Measurements from ENCODE around the gene FILIP1L.

FILIP1L gene

GRCh38 chr3:100029689-100030088, 84.6 kb downstream of the FILIP1L start:
- WGBS (ENCODE audit: insufficient coverage), result no CpG with 5 or more reads among the region's 2 CpGs
- no peak overlapping the region for H3K27ac ChIP-seq (ENCODE audit: insufficient read depth in 1 of 2, low read depth in 1 of 2, low read length in 2 of 2, poor library complexity in 1 of 2, severe bottlenecking in 2 of 2)

GRCh38 chr3:100029052-100029451, 85.2 kb downstream of the FILIP1L start:
- Histone ChIP-seq H3K4me1 (ENCODE audit: control extremely low read depth in 1 of 4, control insufficient read depth in 4 of 4, insufficient read depth in 4 of 4, low read length in 3 of 4) (peaks cover 0 to 8% (median 3%) of the 10 kb centered on the region in 4 experiments), H3K27ac (ENCODE audit: insufficient read depth in 1 of 2, low read depth in 1 of 2, low read length in 2 of 2, poor library complexity in 1 of 2, severe bottlenecking in 2 of 2) (no peak overlapping the region), H3K36me3 (ENCODE audit: control insufficient read depth in 4 of 4, insufficient read depth in 4 of 4, low read length in 3 of 4) (peaks cover 0 to 4% (median 1%) of the 10 kb centered on the region in 4 experiments), H3K4me3 (ENCODE audit: control insufficient read depth in 1 of 7, extremely low read depth in 1 of 7, insufficient read depth in 4 of 7, low read depth in 2 of 7, low read length in 6 of 7) (no peak overlapping the region), H3K9me3 (ENCODE audit: control extremely low read depth in 1 of 5, control insufficient read depth in 4 of 5, insufficient read depth in 2 of 5, low read depth in 1 of 5, low read length in 4 of 5) (no peaks in the 10 kb centered on the region), H3K27me3 (replicated peaks in 2 of 5; ENCODE audit: control insufficient read depth in 4 of 5, insufficient read depth in 5 of 5, low read length in 4 of 5) (no peaks in the 10 kb centered on the region)
- CTCF ChIA-PET, result interaction anchor here (0.5 kb wide), 1 partner anchor 19 kb away, joined by 5 read pairs; no protein-coding TSS in a partner anchor
- WGBS (ENCODE audit: insufficient coverage), result no CpG with 5 or more reads among the region's 1 CpG
- DNase-seq, result no peak
- POLR2A ChIA-PET, result no interaction called here

More at GRCh38 chr3:100029689-100030088, 84.6 kb downstream of the FILIP1L start:
- Histone ChIP-seq H3K27me3 (replicated peaks in 2 of 5; ENCODE audit: control insufficient read depth in 4 of 5, insufficient read depth in 5 of 5, low read length in 4 of 5) (no peaks in the 10 kb centered on the region), H3K36me3 (ENCODE audit: control insufficient read depth in 4 of 4, insufficient read depth in 4 of 4, low read length in 3 of 4) (peaks cover 0 to 6% (median 1%) of the 10 kb centered on the region in 4 experiments), H3K9me3 (ENCODE audit: control extremely low read depth in 1 of 5, control insufficient read depth in 4 of 5, insufficient read depth in 2 of 5, low read depth in 1 of 5, low read length in 4 of 5) (no peaks in the 10 kb centered on the region), H3K4me1 (ENCODE audit: control extremely low read depth in 1 of 4, control insufficient read depth in 4 of 4, insufficient read depth in 4 of 4, low read length in 3 of 4) (peaks cover 0 to 8% (median 3%) of the 10 kb centered on the region in 4 experiments), H3K4me3 (ENCODE audit: control insufficient read depth in 1 of 7, extremely low read depth in 1 of 7, insufficient read depth in 4 of 7, low read depth in 2 of 7, low read length in 6 of 7) (no peak overlapping the region)
- CTCF ChIA-PET, result interaction anchor here (0.5 to 1.5 kb wide), 2 partner anchors 19 to 196 kb away, joined by 3 to 5 read pairs; no protein-coding TSS in a partner anchor
- DNase-seq, result no peak
- POLR2A ChIA-PET, result no interaction called here

- POLR2A ChIA-PET, result no interaction called here
- Histone ChIP-seq H3K4me1 (ENCODE audit: control extremely low read depth in 1 of 4, control insufficient read depth in 4 of 4, insufficient read depth in 4 of 4, low read length in 3 of 4) (peaks cover 0 to 8% (median 3%) of the 10 kb centered on the region in 4 experiments), H3K27me3 (replicated peaks in 2 of 5; ENCODE audit: control insufficient read depth in 4 of 5, insufficient read depth in 5 of 5, low read length in 4 of 5) (no peaks in the 10 kb centered on the region), H3K9me3 (ENCODE audit: control extremely low read depth in 1 of 5, control insufficient read depth in 4 of 5, insufficient read depth in 2 of 5, low read depth in 1 of 5, low read length in 4 of 5) (no peaks in the 10 kb centered on the region), H3K27ac (ENCODE audit: insufficient read depth in 1 of 2, low read depth in 1 of 2, low read length in 2 of 2, poor library complexity in 1 of 2, severe bottlenecking in 2 of 2) (no peak overlapping the region), H3K36me3 (ENCODE audit: control insufficient read depth in 4 of 4, insufficient read depth in 4 of 4, low read length in 3 of 4) (peaks cover 0 to 3% (median 0%) of the 10 kb centered on the region in 4 experiments), H3K4me3 (ENCODE audit: control insufficient read depth in 1 of 7, extremely low read depth in 1 of 7, insufficient read depth in 4 of 7, low read depth in 2 of 7, low read length in 6 of 7) (peak overlapping the region in 1 of 7 experiments; percentile 19)
- CTCF ChIA-PET, result interaction anchor here (1.2 kb wide), 1 partner anchor 15 kb away, joined by 3 read pairs; no protein-coding TSS in a partner anchor
- WGBS (ENCODE audit: insufficient coverage), result no CpG with 5 or more reads among the region's 1 CpG
- no peak for DNase-seq
Measured at GRCh38 chr3:100027321-100027720, 87.0 kb downstream of the FILIP1L start.

GRCh38 chr3:100024520-100025303, 89.6 kb downstream of the FILIP1L start:
- no peak for DNase-seq
- H3K36me3 ChIP-seq (ENCODE audit: control insufficient read depth in 4 of 4, insufficient read depth in 4 of 4, low read length in 3 of 4), result peaks cover 0 to 3% (median 0%) of the 10 kb centered on the region in 4 experiments
- 84% methylated on average over 3 of the region's 7 CpGs for WGBS (ENCODE audit: insufficient coverage)
- peaks cover 0 to 8% (median 3%) of the 10 kb centered on the region in 4 experiments for H3K4me1 ChIP-seq (ENCODE audit: control extremely low read depth in 1 of 4, control insufficient read depth in 4 of 4, insufficient read depth in 4 of 4, low read length in 3 of 4)
- no peak overlapping the region for H3K27ac ChIP-seq (ENCODE audit: insufficient read depth in 1 of 2, low read depth in 1 of 2, low read length in 2 of 2, poor library complexity in 1 of 2, severe bottlenecking in 2 of 2)
- CTCF ChIA-PET, result interaction anchor here (1.8 kb wide), 1 partner anchor 229 kb away, joined by 5 read pairs; no protein-coding TSS in a partner anchor
- no peaks in the 10 kb centered on the region for H3K9me3 ChIP-seq (ENCODE audit: control extremely low read depth in 1 of 5, control insufficient read depth in 4 of 5, insufficient read depth in 2 of 5, low read depth in 1 of 5, low read length in 4 of 5)
- H3K4me3 ChIP-seq (ENCODE audit: control insufficient read depth in 1 of 7, extremely low read depth in 1 of 7, insufficient read depth in 4 of 7, low read depth in 2 of 7, low read length in 6 of 7), result no peak overlapping the region
- POLR2A ChIA-PET, result no interaction called here
- no peaks in the 10 kb centered on the region for H3K27me3 ChIP-seq (replicated peaks in 2 of 5; ENCODE audit: control insufficient read depth in 4 of 5, insufficient read depth in 5 of 5, low read length in 4 of 5)

- Histone ChIP-seq H3K27me3 (replicated peaks in 2 of 5; ENCODE audit: control insufficient read depth in 4 of 5, insufficient read depth in 5 of 5, low read length in 4 of 5) (no peaks in the 10 kb centered on the region), H3K9me3 (ENCODE audit: control extremely low read depth in 1 of 5, control insufficient read depth in 4 of 5, insufficient read depth in 2 of 5, low read depth in 1 of 5, low read length in 4 of 5) (no peaks in the 10 kb centered on the region), H3K36me3 (ENCODE audit: control insufficient read depth in 4 of 4, insufficient read depth in 4 of 4, low read length in 3 of 4) (peaks cover 0 to 3% (median 0%) of the 10 kb centered on the region in 4 experiments), H3K4me3 (ENCODE audit: control insufficient read depth in 1 of 7, extremely low read depth in 1 of 7, insufficient read depth in 4 of 7, low read depth in 2 of 7, low read length in 6 of 7) (no peak overlapping the region), H3K4me1 (ENCODE audit: control extremely low read depth in 1 of 4, control insufficient read depth in 4 of 4, insufficient read depth in 4 of 4, low read length in 3 of 4) (peaks cover 0 to 8% (median 3%) of the 10 kb centered on the region in 4 experiments), H3K27ac (ENCODE audit: insufficient read depth in 1 of 2, low read depth in 1 of 2, low read length in 2 of 2, poor library complexity in 1 of 2, severe bottlenecking in 2 of 2) (no peak overlapping the region)
- DNase-seq, result no peak
- CTCF ChIA-PET, result interaction anchor here (1.8 kb wide), 1 partner anchor 231 kb away, joined by 5 read pairs; no protein-coding TSS in a partner anchor
- no CpG with 5 or more reads among the region's 1 CpG for WGBS (ENCODE audit: insufficient coverage)
- POLR2A ChIA-PET, result no interaction called here
Measured at GRCh38 chr3:100023595-100023994, 90.7 kb downstream of the FILIP1L start.

GRCh38 chr3:100023150-100023549, 91.2 kb downstream of the FILIP1L start:
- H3K4me3 ChIP-seq (ENCODE audit: control insufficient read depth in 1 of 7, extremely low read depth in 1 of 7, insufficient read depth in 4 of 7, low read depth in 2 of 7, low read length in 6 of 7), result no peak overlapping the region
- ChIA-PET CTCF (no interaction called here), POLR2A (no interaction called here)
- no peak overlapping the region for H3K27ac ChIP-seq (ENCODE audit: insufficient read depth in 1 of 2, low read depth in 1 of 2, low read length in 2 of 2, poor library complexity in 1 of 2, severe bottlenecking in 2 of 2)
- H3K27me3 ChIP-seq (replicated peaks in 2 of 5; ENCODE audit: control insufficient read depth in 4 of 5, insufficient read depth in 5 of 5, low read length in 4 of 5), result no peaks in the 10 kb centered on the region
- WGBS (ENCODE audit: insufficient coverage), result 98% methylated on average over 5 of the region's 5 CpGs
- peaks cover 0 to 8% (median 3%) of the 10 kb centered on the region in 4 experiments for H3K4me1 ChIP-seq (ENCODE audit: control extremely low read depth in 1 of 4, control insufficient read depth in 4 of 4, insufficient read depth in 4 of 4, low read length in 3 of 4)
- no peaks in the 10 kb centered on the region for H3K9me3 ChIP-seq (ENCODE audit: control extremely low read depth in 1 of 5, control insufficient read depth in 4 of 5, insufficient read depth in 2 of 5, low read depth in 1 of 5, low read length in 4 of 5)
- DNase-seq, result no peak
- peaks cover 0 to 3% (median 0%) of the 10 kb centered on the region in 4 experiments for H3K36me3 ChIP-seq (ENCODE audit: control insufficient read depth in 4 of 4, insufficient read depth in 4 of 4, low read length in 3 of 4)

GRCh38 chr3:100022506-100022905, 91.8 kb downstream of the FILIP1L start:
- POLR2A ChIA-PET, result no interaction called here
- DNase-seq, result no peak
- no peak overlapping the region for H3K4me3 ChIP-seq (ENCODE audit: control insufficient read depth in 1 of 7, extremely low read depth in 1 of 7, insufficient read depth in 4 of 7, low read depth in 2 of 7, low read length in 6 of 7)
- H3K9me3 ChIP-seq (ENCODE audit: control extremely low read depth in 1 of 5, control insufficient read depth in 4 of 5, insufficient read depth in 2 of 5, low read depth in 1 of 5, low read length in 4 of 5), result no peaks in the 10 kb centered on the region
- H3K27ac ChIP-seq (ENCODE audit: insufficient read depth in 1 of 2, low read depth in 1 of 2, low read length in 2 of 2, poor library complexity in 1 of 2, severe bottlenecking in 2 of 2), result no peak overlapping the region
- H3K4me1 ChIP-seq (ENCODE audit: control extremely low read depth in 1 of 4, control insufficient read depth in 4 of 4, insufficient read depth in 4 of 4, low read length in 3 of 4), result peaks cover 0 to 7% (median 2%) of the 10 kb centered on the region in 4 experiments
- CTCF ChIA-PET, result interaction anchor here (1.3 kb wide), 1 partner anchor 24 kb away, joined by 4 read pairs; no protein-coding TSS in a partner anchor
- no peaks in the 10 kb centered on the region for H3K36me3 ChIP-seq (ENCODE audit: control insufficient read depth in 4 of 4, insufficient read depth in 4 of 4, low read length in 3 of 4)
- no peaks in the 10 kb centered on the region for H3K27me3 ChIP-seq (replicated peaks in 2 of 5; ENCODE audit: control insufficient read depth in 4 of 5, insufficient read depth in 5 of 5, low read length in 4 of 5)

Measured in common myeloid progenitor, CD34-positive (primary cell).